ENCODE results near the gene C5orf46.

DNA sequence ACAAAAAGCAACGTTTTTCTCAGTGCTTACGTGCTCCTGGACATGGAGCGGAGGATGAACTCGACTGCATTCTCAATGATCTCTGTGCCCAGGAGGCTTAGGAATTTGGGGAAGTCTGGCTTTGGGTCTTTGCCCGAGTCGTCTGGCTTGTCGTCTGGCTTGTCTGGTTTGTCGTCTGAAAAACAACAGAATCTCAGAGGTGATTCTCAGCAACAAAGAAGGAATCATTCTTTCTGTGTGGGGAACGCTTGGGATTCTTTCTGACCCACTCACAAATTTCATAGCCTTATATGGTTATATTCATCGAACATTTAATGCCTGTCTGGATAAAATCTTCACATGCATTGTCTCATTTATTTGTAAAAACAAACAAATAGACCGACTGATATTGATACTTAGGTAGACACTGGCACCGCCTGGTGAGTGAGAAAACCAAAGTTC, 4.7 kb downstream of the C5orf46 start:
- TF ChIP-seq, protein P1, sequence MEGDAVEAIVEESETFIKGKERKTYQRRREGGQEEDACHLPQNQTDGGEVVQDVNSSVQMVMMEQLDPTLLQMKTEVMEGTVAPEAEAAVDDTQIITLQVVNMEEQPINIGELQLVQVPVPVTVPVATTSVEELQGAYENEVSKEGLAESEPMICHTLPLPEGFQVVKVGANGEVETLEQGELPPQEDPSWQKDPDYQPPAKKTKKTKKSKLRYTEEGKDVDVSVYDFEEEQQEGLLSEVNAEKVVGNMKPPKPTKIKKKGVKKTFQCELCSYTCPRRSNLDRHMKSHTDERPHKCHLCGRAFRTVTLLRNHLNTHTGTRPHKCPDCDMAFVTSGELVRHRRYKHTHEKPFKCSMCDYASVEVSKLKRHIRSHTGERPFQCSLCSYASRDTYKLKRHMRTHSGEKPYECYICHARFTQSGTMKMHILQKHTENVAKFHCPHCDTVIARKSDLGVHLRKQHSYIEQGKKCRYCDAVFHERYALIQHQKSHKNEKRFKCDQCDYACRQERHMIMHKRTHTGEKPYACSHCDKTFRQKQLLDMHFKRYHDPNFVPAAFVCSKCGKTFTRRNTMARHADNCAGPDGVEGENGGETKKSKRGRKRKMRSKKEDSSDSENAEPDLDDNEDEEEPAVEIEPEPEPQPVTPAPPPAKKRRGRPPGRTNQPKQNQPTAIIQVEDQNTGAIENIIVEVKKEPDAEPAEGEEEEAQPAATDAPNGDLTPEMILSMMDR (IDR thresholded peaks at IDR 0.05): no peak
- no peak for TF ChIP-seq EZH2 (IDR thresholded peaks at IDR 0.05; ENCODE audit: borderline replicate concordance, insufficient read depth, low read depth, low read length, poor library complexity, severe bottlenecking)

Measured in B cell (primary cell).